ENCODE data around the gene MOB3B.

Gene MOB3B

GRCh38 chr9:27304521-27304920, 225.1 kb downstream of the MOB3B start:
- intact Hi-C loops (cut with DNase I): no loop called here

GRCh38 chr9:27303219-27303618, 226.4 kb downstream of the MOB3B start:
- DNase-seq: no peak
- intact Hi-C loops (cut with DNase I): no loop called here

More at GRCh38 chr9:27304521-27304920, 225.1 kb downstream of the MOB3B start:
- no peak for DNase-seq

GRCh38 chr9:27297050-27297449, 232.6 kb downstream of the MOB3B start, which contains the start of gene EQTN:
Gene EQTN, minus strand, starts transcription at chr9:27297150. Its CDS starts 95 bp downstream, at chr9:27297055.
- no peak for DNase-seq
- intact Hi-C loops (cut with DNase I): no loop called here

- intact Hi-C loops (cut with DNase I): no loop called here
- DNase-seq: no peak
Observed at GRCh38 chr9:27293996-27294395, 235.6 kb downstream of the MOB3B start.

GRCh38 chr9:27292659-27293405, 236.8 kb downstream of the MOB3B start:
- intact Hi-C loops (cut with DNase I): no loop called here
- DNase-seq: no peak

- DNase-seq: no peak
- intact Hi-C loops (cut with DNase I): no loop called here
Observed at GRCh38 chr9:27291292-27291691, 238.3 kb downstream of the MOB3B start.

GRCh38 chr9:27282269-27282668, 247.3 kb downstream of the MOB3B start:
- DNase-seq: no peak

GRCh38 chr9:27280860-27281259, 248.8 kb downstream of the MOB3B start:
- no peak for DNase-seq
- intact Hi-C loops (cut with DNase I): no loop called here

More at GRCh38 chr9:27282269-27282668, 247.3 kb downstream of the MOB3B start:
- intact Hi-C loops (cut with DNase I): no loop called here

- intact Hi-C loops (cut with DNase I): no loop called here
- no peak for DNase-seq
Observed at GRCh38 chr9:27280249-27280648, 249.4 kb downstream of the MOB3B start.

- DNase-seq: no peak
- intact Hi-C loops (cut with DNase I): no loop called here
Observed at GRCh38 chr9:27279611-27280010, 250.0 kb downstream of the MOB3B start.

GRCh38 chr9:27278374-27278773, 251.2 kb downstream of the MOB3B start:
- DNase-seq: no peak
- intact Hi-C loops (cut with DNase I): no loop called here

- intact Hi-C loops (cut with DNase I): no loop called here
- DNase-seq: peak in 17 of 42 donors; percentile 3 to 63 (median 30)
Observed at GRCh38 chr9:27276193-27277030, 253.2 kb downstream of the MOB3B start.

Data from head of caudate nucleus (tissue), 42 donors.